Cortex of kidney (tissue), 1 donor: ENCODE results near the gene CEACAM21.

Experiments
- DNase-seq: peaks from one replicate; lab custom pipeline; 2025; lab: John Stamatoyannopoulos, UW

The CEACAM21 gene

GRCh38 chr19:41587101-41587837, 11.3 kb downstream of the CEACAM21 start:
- DNase-seq, result no peak

GRCh38 chr19:41587838-41588210, 11.9 kb downstream of the CEACAM21 start:
- no peak for DNase-seq

GRCh38 chr19:41588497-41589209, 12.7 kb downstream of the CEACAM21 start:
- DNase-seq, result no peak

- DNase-seq, result no peak
Observed at GRCh38 chr19:41589371-41589770, 13.4 kb downstream of the CEACAM21 start.

- no peak for DNase-seq
Observed at GRCh38 chr19:41590936-41591335, 15.0 kb downstream of the CEACAM21 start.

- DNase-seq, result no peak
Observed at GRCh38 chr19:41591951-41592562, 16.1 kb downstream of the CEACAM21 start.

- DNase-seq, result no peak
Observed at GRCh38 chr19:41595258-41595889, 19.4 kb downstream of the CEACAM21 start.

GRCh38 chr19:41595890-41596280, 19.9 kb downstream of the CEACAM21 start:
- DNase-seq, result no peak

GRCh38 chr19:41597600-41598041, 21.7 kb downstream of the CEACAM21 start:
- no peak for DNase-seq

- DNase-seq, result no peak
Observed at GRCh38 chr19:41599175-41599966, 23.4 kb downstream of the CEACAM21 start.

GRCh38 chr19:41601771-41602170, 25.8 kb downstream of the CEACAM21 start:
- no peak for DNase-seq

- no peak for DNase-seq
Observed at GRCh38 chr19:41604831-41605230, 28.9 kb downstream of the CEACAM21 start.

- no peak for DNase-seq
Observed at GRCh38 chr19:41606215-41606837, 30.4 kb downstream of the CEACAM21 start.

GRCh38 chr19:41607668-41608067, 31.7 kb downstream of the CEACAM21 start:
- DNase-seq, result no peak

GRCh38 chr19:41610789-41611188, 34.8 kb downstream of the CEACAM21 start:
- DNase-seq, result no peak

- no peak for DNase-seq
Observed at GRCh38 chr19:41612483-41612882, 36.5 kb downstream of the CEACAM21 start.

GRCh38 chr19:41615207-41615606, 39.2 kb downstream of the CEACAM21 start:
- no peak for DNase-seq

- DNase-seq, result no peak
Observed at GRCh38 chr19:41616792-41617621, 41.0 kb downstream of the CEACAM21 start.

- DNase-seq, result no peak
Observed at GRCh38 chr19:41617941-41618730, 42.2 kb downstream of the CEACAM21 start.
